HepG2 (cell line): ENCODE measurements around the gene DNAJB5. TPM values are rescaled to one million over a fixed set of nuclear protein-coding genes. Genes with fewer than 3 reads are reported as not detected.

ENCODE experiments used
- ATAC-seq: fragments of 200-7000 bp; cut with Tn5 transposase; 3 replicates; pipeline ENCODE4 v1.9.1; 2020; ENCODE audit warnings: mild to moderate bottlenecking, moderate library complexity
- BruUV-seq: library from RNA; stranded (reverse); fragments of 400-500 nt; replicated peaks from 2 replicates; lab custom pipeline; 2021; lab: Mats Ljungman, UMichigan
- CTCF ChIA-PET: fragments of 300-600 bp; formaldehyde crosslinking; extraction: SDS; loops from one replicate; lab custom pipeline; 2021; ENCODE audit warnings: low total read pairs, inconsistent platforms, low intra/inter-chr PET ratio; lab: Yijun Ruan, JAX
- POLR2A ChIA-PET: fragments of 350-600 bp; sonication (Branson Sonifier 250); formaldehyde crosslinking; loops from one replicate; lab custom pipeline; 2020; ENCODE audit warnings: antibody characterized with exemption, inconsistent platforms; lab: Yijun Ruan, JAX
- DNase-seq: peaks from one replicate; pipeline ENCODE4 v3.0.0-alpha.2; 2015; ENCODE audit warnings: low spot score
- FAIRE-seq: peaks from 3 replicates; lab custom pipeline; 2011; peaks lifted over from hg19 to GRCh38; lab: Jason Lieb, UNC
- H2AFZ ChIP-seq: one replicate; pipeline ENCODE4 v1.6.1; 2011; ENCODE audit warnings: low read length, inconsistent platforms
- H3K27ac ChIP-seq: fragments of 300-600 bp; 3 replicates; pipeline ENCODE4 v1.8.0; 2011; ENCODE audit warnings: mixed run types, mild to moderate bottlenecking, mixed read lengths, low read length, inconsistent platforms; ENCODE audit not compliant: insufficient read depth; ENCODE audit errors: extremely low read length
- H3K27me3 ChIP-seq, 2 experiments: fragments of 200-600 bp in 1 of 2; 2 replicates in 1 of 2; 3 replicates in 1 of 2; pipeline versions ENCODE4 v1.6.0 to v1.8.0; 2011; ENCODE audit warnings: low read length in 2 of 2, mild to moderate bottlenecking in 2 of 2, moderate library complexity in 2 of 2, inconsistent platforms in 1 of 2; ENCODE audit not compliant: insufficient read depth in 2 of 2, control insufficient read depth in 1 of 2
- H3K36me3 ChIP-seq, 2 experiments: fragments of 200-600 bp in 1 of 2; replicated peaks in 1 of 2; 2 replicates in 1 of 2; 3 replicates in 1 of 2; pipeline versions ENCODE4 v1.5.1 to v1.8.0; 2011; ENCODE audit warnings: low read length in 2 of 2, inconsistent platforms in 1 of 2; ENCODE audit not compliant: insufficient read depth in 2 of 2, control insufficient read depth in 1 of 2
- H3K4me1 ChIP-seq: 2 replicates; pipeline ENCODE4 v1.5.1; 2012; ENCODE audit warnings: low read length, inconsistent platforms; ENCODE audit not compliant: insufficient read depth
- H3K4me2 ChIP-seq: 2 replicates; pipeline ENCODE4 v1.6.0; 2011; ENCODE audit warnings: low read depth, low read length, inconsistent platforms
- H3K4me3 ChIP-seq, 3 experiments: fragments of 200-600 bp in 1 of 3; sonication (generic), shearing (Covaris generic) in 1 of 3; replicated peaks in 1 of 3; 2 replicates each; pipeline ENCODE4 v1.5.1; 2011 to 2016; ENCODE audit warnings: low read length in 3 of 3, inconsistent platforms in 2 of 3, low read depth in 2 of 3, mild to moderate bottlenecking in 2 of 3, control low read depth in 1 of 3, mixed read lengths in 1 of 3; ENCODE audit not compliant: insufficient read depth in 1 of 3
- H3K79me2 ChIP-seq: one replicate; pipeline ENCODE4 v1.6.1; 2011; ENCODE audit warnings: low read length, inconsistent platforms; ENCODE audit not compliant: insufficient read depth
- H3K9ac ChIP-seq: 2 replicates; pipeline ENCODE4 v1.6.0; 2011; ENCODE audit warnings: mild to moderate bottlenecking, low read depth, low read length, inconsistent platforms; ENCODE audit not compliant: insufficient read depth
- H3K9me3 ChIP-seq: 2 replicates; pipeline ENCODE4 v1.5.1; 2012; ENCODE audit warnings: mild to moderate bottlenecking, low read length
- H4K20me1 ChIP-seq: 2 replicates; pipeline ENCODE4 v1.6.0; 2011; ENCODE audit warnings: inconsistent platforms, mild to moderate bottlenecking, low read length, moderate library complexity; ENCODE audit not compliant: insufficient read depth
- BRF2 ChIP-seq: sonication (generic); formaldehyde crosslinking; IDR thresholded peaks from 2 replicates; pipeline ENCODE4 v1.8.1; 2022; ENCODE audit warnings: mild to moderate bottlenecking, missing genetic modification reagents
- ESRRA ChIP-seq: sonication (generic); formaldehyde crosslinking; IDR thresholded peaks from 2 replicates; pipeline ENCODE4 v1.5.1; 2020; ENCODE audit warnings: mild to moderate bottlenecking, low read depth, missing genetic modification reagents
- GATA4 ChIP-seq: sonication (generic); IDR thresholded peaks from 2 replicates; pipeline ENCODE4 v1.6.1; 2016; ENCODE audit warnings: antibody characterized with exemption, low read depth, borderline replicate concordance
- PITX1 ChIP-seq: sonication (generic); formaldehyde crosslinking; IDR thresholded peaks from 2 replicates; pipeline ENCODE4 v1.5.1; 2020; ENCODE audit warnings: mild to moderate bottlenecking, missing genetic modification reagents
- PLSCR1 ChIP-seq: sonication (generic); formaldehyde crosslinking; IDR thresholded peaks from 2 replicates; pipeline ENCODE4 v1.5.0; 2020; ENCODE audit warnings: missing genetic modification reagents, mild to moderate bottlenecking, borderline replicate concordance
- SNAPC4 ChIP-seq: sonication (generic); formaldehyde crosslinking; IDR thresholded peaks from 2 replicates; pipeline ENCODE4 v1.4.0; 2020; ENCODE audit warnings: mild to moderate bottlenecking, missing genetic modification reagents
- ZMYM4 ChIP-seq: sonication (generic); formaldehyde crosslinking; IDR thresholded peaks from 2 replicates; pipeline ENCODE4 v1.8.1; 2023; ENCODE audit warnings: mild to moderate bottlenecking, missing genetic modification reagents
- ZNF225 ChIP-seq: sonication (generic); formaldehyde crosslinking; IDR thresholded peaks from 2 replicates; pipeline ENCODE4 v1.4.0; 2020; ENCODE audit warnings: mild to moderate bottlenecking, missing genetic modification reagents
- ZNF329 ChIP-seq: sonication (generic); formaldehyde crosslinking; IDR thresholded peaks from 2 replicates; pipeline ENCODE4 v1.9.0; 2021; ENCODE audit warnings: low read depth, mild to moderate bottlenecking, missing genetic modification reagents
- ZNF704 ChIP-seq: sonication (generic); formaldehyde crosslinking; IDR thresholded peaks from 2 replicates; pipeline ENCODE4 v1.8.1; 2023; ENCODE audit warnings: mild to moderate bottlenecking, inconsistent platforms, moderate library complexity, missing genetic modification reagents, borderline replicate concordance
- ZNF713 ChIP-seq: sonication (generic); formaldehyde crosslinking; IDR thresholded peaks from 2 replicates; pipeline ENCODE4 v1.4.0; 2020; ENCODE audit warnings: mild to moderate bottlenecking, missing genetic modification reagents
- ZNF839 ChIP-seq: sonication (generic); formaldehyde crosslinking; IDR thresholded peaks from 2 replicates; pipeline ENCODE4 v1.4.0; 2020; ENCODE audit warnings: missing genetic modification reagents, mild to moderate bottlenecking, borderline replicate concordance
- WGBS: methylation state at CpG from one replicate; pipeline ENCODE4 v1.1.6; 2017; ENCODE audit warnings: low lambda C conversion rate; 5-methylcytosine and 5-hydroxymethylcytosine counted together
- in situ Hi-C: cut with HindIII; loops from 2 replicates; pipeline ENCODE4 v1.10.0; 2017; ENCODE audit warnings: low pct_unique_long_range_greater_than_20kb; ENCODE audit not compliant: extremely low pct_ligation_motif_present
- intact Hi-C: fragments of 100-400 bp; cut with micrococcal nuclease; formaldehyde crosslinking; loops from one replicate; pipeline ENCODE4 v1.10.0; 2022; ENCODE audit not compliant: unreplicated experiment
- polyA plus RNA-seq, 8 experiments: library from polyadenylated mRNA; depleted of rRNA in 3 of 8; stranded (reverse) in 7 of 8; unstranded in 1 of 8; fragments of >200 nt; fragmentation: Illumina TruSeq in 4 of 8; extraction: Trizol in 4 of 8; gene quantifications; 2 replicates each; pipeline versions ENCODE4 v1.2.1 to v1.2.3, GENCODE V29; 2011 to 2016; ENCODE audit warnings: low read depth in 4 of 8, missing spikeins in 1 of 8, mixed read lengths in 1 of 8; ENCODE audit not compliant: insufficient read depth in 1 of 8
- total RNA-seq, 5 experiments: library from RNA; depleted of rRNA; stranded (reverse); fragments of >200 nt; fragmentation: Illumina TruSeq; extraction: Trizol; gene quantifications; 2 replicates each; pipeline ENCODE4 v1.2.3, GENCODE V29; 2016; ENCODE audit warnings: low read depth in 1 of 5
- TF ChIP-seq, protein P1 (sequence below): sonication (generic); formaldehyde crosslinking; IDR thresholded peaks from 2 replicates; pipeline ENCODE4 v1.4.0; 2020; ENCODE audit warnings: mild to moderate bottlenecking, missing genetic modification reagents

Gene DNAJB5
- total and polyA plus RNA-seq, 2 of the 13 experiments (the other 11 are each of a cell fraction or from before 2014, with no cell fraction given), result 0.40 to 0.69 TPM

DNA sequence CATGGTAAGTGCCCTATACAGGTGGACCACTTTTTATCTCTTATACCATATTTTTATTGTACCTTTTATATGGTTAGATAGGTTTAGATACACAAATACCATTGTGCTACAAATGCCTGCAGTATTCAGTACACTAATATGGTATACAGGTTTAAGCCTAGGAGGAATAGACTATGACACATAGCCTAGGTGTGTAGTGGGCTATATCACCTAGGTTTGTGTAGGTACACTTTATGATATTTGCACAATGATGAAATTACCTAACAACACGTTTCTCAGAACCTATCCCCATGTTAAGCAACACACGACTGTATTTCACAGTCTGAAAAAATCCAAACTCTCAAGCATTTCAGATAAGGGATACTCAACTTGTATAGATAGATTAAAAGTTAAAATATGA, 41.1 kb upstream of the DNAJB5 start:
- H4K20me1 ChIP-seq, result no peaks in the 10 kb centered on the region
- intact Hi-C loops, result no loop called here
- H3K4me3 ChIP-seq, result no peak overlapping the region
- H3K36me3 ChIP-seq, result no peaks in the 10 kb centered on the region
- POLR2A ChIA-PET, result no interaction called here
- in situ Hi-C loops, result no loop called here
- H3K9ac ChIP-seq, result no peak overlapping the region
- DNase-seq (no peak), FAIRE-seq (no peak), ATAC-seq (no peak)
- no peaks in the 10 kb centered on the region for H3K79me2 ChIP-seq
- WGBS, result 3% methylated on average over 2 of the region's 2 CpGs
- H3K4me2 ChIP-seq, result no peak overlapping the region
- H3K9me3 ChIP-seq, result no peaks in the 10 kb centered on the region
- H2AFZ ChIP-seq, result no peak overlapping the region
- no peaks in the 10 kb centered on the region for H3K27me3 ChIP-seq
- no TSS peak for BruUV-seq
- H3K4me1 ChIP-seq, result no peaks in the 10 kb centered on the region
- H3K27ac ChIP-seq, result no peak overlapping the region
- CTCF ChIA-PET, result no interaction called here
- TF ChIP-seq ZNF839 (no peak), ESRRA (CRISPR knock-in tag) (no peak), ZMYM4 (CRISPR knock-in tag) (no peak), BRF2 (CRISPR knock-in tag) (no peak), ZNF704 (CRISPR knock-in tag) (no peak), ZNF713 (CRISPR knock-in tag) (no peak), SNAPC4 (CRISPR knock-in tag) (no peak), ZNF329 (no peak), ZNF225 (no peak), GATA4 (no peak), PLSCR1 (CRISPR knock-in tag) (no peak), PITX1 (CRISPR knock-in tag) (no peak)
- TF ChIP-seq, protein P1, sequence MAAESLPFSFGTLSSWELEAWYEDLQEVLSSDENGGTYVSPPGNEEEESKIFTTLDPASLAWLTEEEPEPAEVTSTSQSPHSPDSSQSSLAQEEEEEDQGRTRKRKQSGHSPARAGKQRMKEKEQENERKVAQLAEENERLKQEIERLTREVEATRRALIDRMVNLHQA (CRISPR knock-in tag), result no peak
